ENCODE data around the gene HEXB.
"Not testable (repeated sequence)": the region's sequence is repeated elsewhere in the genome, so short reads cannot be mapped to it uniquely, and the experiment has no call there.

HEXB gene

GRCh38 chr5:74670396-74671038, 14.5 kb upstream of the HEXB start:
- Histone ChIP-seq H3K27ac (ENCODE audit: low read depth, low read length) (no peak overlapping the region), H3K9me3 (ENCODE audit: control insufficient read depth in 5 of 5, low read length in 5 of 5) (no peaks in the 10 kb centered on the region), H3K27me3 (ENCODE audit: control insufficient read depth in 5 of 5, insufficient read depth in 4 of 5, low read length in 5 of 5) (peaks cover 0 to 4% (median 0%) of the 10 kb centered on the region in 5 donors), H3K4me3 (ENCODE audit: low read depth in 1 of 5, low read length in 5 of 5) (no peak overlapping the region), H3K36me3 (ENCODE audit: control insufficient read depth in 5 of 5, insufficient read depth in 5 of 5, low read length in 5 of 5) (no peaks in the 10 kb centered on the region), H3K4me1 (ENCODE audit: control insufficient read depth in 5 of 5, insufficient read depth in 5 of 5, low read length in 5 of 5) (peaks cover 0 to 11% (median 9%) of the 10 kb centered on the region in 5 donors), H3K9ac (ENCODE audit: low read length in 5 of 5) (no peak overlapping the region)

DNA sequence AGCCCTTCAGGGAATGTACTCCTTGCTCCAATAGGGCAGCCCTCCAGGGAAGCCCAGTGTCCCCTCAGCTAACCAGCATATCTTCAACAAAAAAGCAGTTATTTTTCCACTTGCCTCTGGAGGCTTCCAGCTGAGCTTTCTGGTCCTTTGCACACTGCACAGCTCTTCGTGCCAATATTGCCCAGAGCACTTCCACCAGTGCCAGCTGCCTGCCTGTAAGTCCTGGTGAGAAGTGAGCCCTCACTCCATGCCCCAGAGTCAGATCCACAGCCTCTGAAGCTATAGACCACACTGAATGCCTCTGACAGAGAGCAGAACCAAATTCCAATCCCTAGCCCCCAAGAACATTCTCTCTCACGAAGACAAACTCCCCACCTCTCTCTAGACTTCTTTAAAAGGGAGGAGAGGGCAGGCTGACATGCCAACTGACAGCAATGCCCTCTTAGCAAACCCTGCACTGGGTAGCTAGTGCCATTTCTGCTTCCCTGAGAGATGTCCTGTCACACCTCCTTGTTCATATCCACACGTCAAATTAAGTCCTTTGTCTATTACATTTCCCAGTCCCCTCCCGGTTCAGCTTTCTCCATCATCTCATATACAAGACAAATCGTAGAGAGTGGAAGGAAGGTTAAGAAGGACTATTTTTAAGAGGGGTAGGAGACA, 12.7 kb upstream of the HEXB start:
- H3K36me3 ChIP-seq (ENCODE audit: control insufficient read depth in 5 of 5, insufficient read depth in 5 of 5, low read length in 5 of 5), result no peaks in the 10 kb centered on the region
- no peak overlapping the region for H3K9ac ChIP-seq (ENCODE audit: low read length in 5 of 5)
- peaks cover 0 to 11% (median 9%) of the 10 kb centered on the region in 5 donors for H3K4me1 ChIP-seq (ENCODE audit: control insufficient read depth in 5 of 5, insufficient read depth in 5 of 5, low read length in 5 of 5)
- H3K27ac ChIP-seq (ENCODE audit: low read depth, low read length), result no peak overlapping the region
- peaks cover 0 to 4% (median 0%) of the 10 kb centered on the region in 5 donors for H3K27me3 ChIP-seq (ENCODE audit: control insufficient read depth in 5 of 5, insufficient read depth in 4 of 5, low read length in 5 of 5)
- no peaks in the 10 kb centered on the region for H3K9me3 ChIP-seq (ENCODE audit: control insufficient read depth in 5 of 5, low read length in 5 of 5)
- H3K4me3 ChIP-seq (ENCODE audit: low read depth in 1 of 5, low read length in 5 of 5), result no peak overlapping the region

- H3K27ac ChIP-seq (ENCODE audit: low read depth, low read length), result peak overlapping the region; percentile 13
- H3K27me3 ChIP-seq (ENCODE audit: control insufficient read depth in 5 of 5, insufficient read depth in 4 of 5, low read length in 5 of 5), result peaks cover 0 to 4% (median 0%) of the 10 kb centered on the region in 5 donors
- H3K4me1 ChIP-seq (ENCODE audit: control insufficient read depth in 5 of 5, insufficient read depth in 5 of 5, low read length in 5 of 5), result peaks cover 0 to 11% (median 9%) of the 10 kb centered on the region in 5 donors
- no peaks in the 10 kb centered on the region for H3K9me3 ChIP-seq (ENCODE audit: control insufficient read depth in 5 of 5, low read length in 5 of 5)
- H3K9ac ChIP-seq (ENCODE audit: low read length in 5 of 5), result peak overlapping the region in 2 of 5 donors; percentile 4 to 13
- H3K4me3 ChIP-seq (ENCODE audit: low read depth in 1 of 5, low read length in 5 of 5), result peak overlapping the region; percentile 39 to 74 (median 61)
- H3K36me3 ChIP-seq (ENCODE audit: control insufficient read depth in 5 of 5, insufficient read depth in 5 of 5, low read length in 5 of 5), result no peaks in the 10 kb centered on the region
Measured at GRCh38 chr5:74673011-74673790, 11.8 kb upstream of the HEXB start.

GRCh38 chr5:74676466-74676865, 8.6 kb upstream of the HEXB start:
- not testable (repeated sequence) for H3K27ac ChIP-seq (ENCODE audit: low read depth, low read length); H3K9ac ChIP-seq (ENCODE audit: low read length in 5 of 5); H3K36me3 ChIP-seq (ENCODE audit: control insufficient read depth in 5 of 5, insufficient read depth in 5 of 5, low read length in 5 of 5); H3K9me3 ChIP-seq (ENCODE audit: control insufficient read depth in 5 of 5, low read length in 5 of 5); H3K27me3 ChIP-seq (ENCODE audit: control insufficient read depth in 5 of 5, insufficient read depth in 4 of 5, low read length in 5 of 5); H3K4me3 ChIP-seq (ENCODE audit: low read depth in 1 of 5, low read length in 5 of 5)
- peaks cover 0 to 11% (median 9%) of the 10 kb centered on the region in 5 donors for H3K4me1 ChIP-seq (ENCODE audit: control insufficient read depth in 5 of 5, insufficient read depth in 5 of 5, low read length in 5 of 5)

DNA sequence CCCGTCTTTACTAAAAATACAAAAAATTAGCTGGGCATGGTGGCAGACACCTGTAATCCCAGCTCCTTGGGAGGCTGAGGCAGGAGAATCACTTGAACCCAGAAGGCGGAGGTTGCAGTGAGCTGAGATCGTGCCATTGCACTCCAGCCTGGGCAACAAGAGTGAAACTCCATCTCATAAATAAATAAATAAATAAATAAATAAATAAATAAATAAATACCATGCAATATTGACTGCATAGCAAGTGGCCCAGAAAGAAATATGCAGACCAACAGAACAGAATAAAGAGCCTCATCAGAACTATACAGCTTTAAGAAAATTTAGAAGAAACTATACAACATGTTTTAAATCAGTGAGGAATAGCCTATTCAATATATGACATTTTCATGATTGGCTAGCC, 6.9 kb upstream of the HEXB start:
- H3K4me3 ChIP-seq (ENCODE audit: low read depth in 1 of 5, low read length in 5 of 5); H3K4me1 ChIP-seq (ENCODE audit: control insufficient read depth in 5 of 5, insufficient read depth in 5 of 5, low read length in 5 of 5); H3K27me3 ChIP-seq (ENCODE audit: control insufficient read depth in 5 of 5, insufficient read depth in 4 of 5, low read length in 5 of 5); H3K36me3 ChIP-seq (ENCODE audit: control insufficient read depth in 5 of 5, insufficient read depth in 5 of 5, low read length in 5 of 5); H3K9me3 ChIP-seq (ENCODE audit: control insufficient read depth in 5 of 5, low read length in 5 of 5); H3K27ac ChIP-seq (ENCODE audit: low read depth, low read length); H3K9ac ChIP-seq (ENCODE audit: low read length in 5 of 5): not testable (repeated sequence)

- not testable (repeated sequence) for H3K36me3 ChIP-seq (ENCODE audit: control insufficient read depth in 5 of 5, insufficient read depth in 5 of 5, low read length in 5 of 5); H3K4me1 ChIP-seq (ENCODE audit: control insufficient read depth in 5 of 5, insufficient read depth in 5 of 5, low read length in 5 of 5); H3K27ac ChIP-seq (ENCODE audit: low read depth, low read length); H3K9me3 ChIP-seq (ENCODE audit: control insufficient read depth in 5 of 5, low read length in 5 of 5); H3K27me3 ChIP-seq (ENCODE audit: control insufficient read depth in 5 of 5, insufficient read depth in 4 of 5, low read length in 5 of 5); H3K9ac ChIP-seq (ENCODE audit: low read length in 5 of 5); H3K4me3 ChIP-seq (ENCODE audit: low read depth in 1 of 5, low read length in 5 of 5)
Measured at GRCh38 chr5:74679300-74679699, 5.7 kb upstream of the HEXB start.

GRCh38 chr5:74679966-74680365, 5.1 kb upstream of the HEXB start:
- Histone ChIP-seq H3K9me3 (ENCODE audit: control insufficient read depth in 5 of 5, low read length in 5 of 5) (no peaks in the 10 kb centered on the region), H3K4me3 (ENCODE audit: low read depth in 1 of 5, low read length in 5 of 5) (no peak overlapping the region), H3K27me3 (ENCODE audit: control insufficient read depth in 5 of 5, insufficient read depth in 4 of 5, low read length in 5 of 5) (no peaks in the 10 kb centered on the region), H3K36me3 (ENCODE audit: control insufficient read depth in 5 of 5, insufficient read depth in 5 of 5, low read length in 5 of 5) (no peaks in the 10 kb centered on the region), H3K27ac (ENCODE audit: low read depth, low read length) (no peak overlapping the region), H3K4me1 (ENCODE audit: control insufficient read depth in 5 of 5, insufficient read depth in 5 of 5, low read length in 5 of 5) (peaks cover 0 to 5% (median 4%) of the 10 kb centered on the region in 5 donors), H3K9ac (ENCODE audit: low read length in 5 of 5) (no peak overlapping the region)

- H3K27ac ChIP-seq (ENCODE audit: low read depth, low read length), result peak overlapping the region; percentile 84
- H3K9me3 ChIP-seq (ENCODE audit: control insufficient read depth in 5 of 5, low read length in 5 of 5), result no peaks in the 10 kb centered on the region
- peak overlapping the region; percentile 85 to 92 (median 90) for H3K4me3 ChIP-seq (ENCODE audit: low read depth in 1 of 5, low read length in 5 of 5)
- H3K36me3 ChIP-seq (ENCODE audit: control insufficient read depth in 5 of 5, insufficient read depth in 5 of 5, low read length in 5 of 5), result peaks cover 5 to 20% (median 10%) of the 10 kb centered on the region in 5 donors
- peaks cover 9 to 25% (median 18%) of the 10 kb centered on the region in 5 donors for H3K4me1 ChIP-seq (ENCODE audit: control insufficient read depth in 5 of 5, insufficient read depth in 5 of 5, low read length in 5 of 5)
- peak overlapping the region; percentile 82 to 95 (median 94) for H3K9ac ChIP-seq (ENCODE audit: low read length in 5 of 5)
- no peaks in the 10 kb centered on the region for H3K27me3 ChIP-seq (ENCODE audit: control insufficient read depth in 5 of 5, insufficient read depth in 4 of 5, low read length in 5 of 5)
Measured at GRCh38 chr5:74685979-74686631, 1.1 kb downstream of the HEXB start.

DNA sequence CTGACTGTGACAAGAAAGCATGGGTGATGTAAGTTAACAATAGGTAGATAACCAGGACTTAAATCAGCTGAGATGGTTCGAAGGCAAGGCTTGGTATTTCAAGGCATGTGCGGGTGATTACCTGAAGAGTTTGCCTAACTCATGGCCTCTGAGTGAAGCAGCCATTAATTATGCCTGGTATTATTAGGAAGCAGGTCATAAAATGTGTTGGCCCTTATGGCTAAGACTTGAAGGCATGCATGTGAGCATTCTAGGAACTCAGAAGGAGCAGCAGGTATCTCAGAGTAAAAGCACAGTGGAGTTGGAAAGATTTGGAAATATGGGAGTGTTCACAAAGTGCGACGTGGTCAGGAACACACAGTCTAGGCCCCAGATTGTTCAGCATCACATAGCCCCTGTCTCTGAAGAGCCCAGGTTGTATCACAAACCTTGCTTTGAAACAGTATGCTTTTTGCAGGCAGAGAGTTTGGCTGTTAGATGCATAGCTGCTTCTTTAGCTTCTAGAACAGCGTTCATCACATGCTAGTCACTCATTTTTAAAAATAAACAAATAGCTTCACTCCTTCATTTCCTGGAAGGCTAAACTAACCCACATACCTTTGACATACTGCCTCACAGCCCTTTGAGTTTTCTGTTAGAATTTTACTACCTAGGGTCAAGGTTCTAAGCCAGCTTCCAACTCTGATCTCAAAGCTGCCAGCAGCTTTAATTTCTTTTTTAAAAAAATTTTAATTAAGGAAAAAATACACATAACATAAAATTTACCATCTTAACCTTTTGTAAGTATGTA, 2.1 kb downstream of the HEXB start:
- peaks cover 9 to 25% (median 18%) of the 10 kb centered on the region in 5 donors for H3K4me1 ChIP-seq (ENCODE audit: control insufficient read depth in 5 of 5, insufficient read depth in 5 of 5, low read length in 5 of 5)
- H3K9ac ChIP-seq (ENCODE audit: low read length in 5 of 5), result no peak overlapping the region
- H3K9me3 ChIP-seq (ENCODE audit: control insufficient read depth in 5 of 5, low read length in 5 of 5), result no peaks in the 10 kb centered on the region
- H3K4me3 ChIP-seq (ENCODE audit: low read depth in 1 of 5, low read length in 5 of 5), result peak overlapping the region in 1 of 5 donors; percentile 9
- H3K27me3 ChIP-seq (ENCODE audit: control insufficient read depth in 5 of 5, insufficient read depth in 4 of 5, low read length in 5 of 5), result no peaks in the 10 kb centered on the region
- H3K27ac ChIP-seq (ENCODE audit: low read depth, low read length), result no peak overlapping the region
- peaks cover 9 to 31% (median 17%) of the 10 kb centered on the region in 5 donors for H3K36me3 ChIP-seq (ENCODE audit: control insufficient read depth in 5 of 5, insufficient read depth in 5 of 5, low read length in 5 of 5)
